T-helper 17 cell (primary cell): Measurements from ENCODE around the gene CXCL5. TPM values are rescaled to one million over a fixed set of nuclear protein-coding genes. Genes with fewer than 3 reads are reported as not detected.

Source experiments
- ATAC-seq: fragments of 150-1000 bp; cut with Tn5 transposase; 2 replicates; pipeline ENCODE4 v1.10.0; 2021; ENCODE audit warnings: mild to moderate bottlenecking, moderate library complexity
- DNase-seq, 3 donors: peaks; one replicate each; pipeline versions ENCODE4 v3.0.0 to v3.0.0-alpha.2; 2020 to 2021
- H3K9me3 ChIP-seq: one replicate; pipeline ENCODE4 v1.7.0; 2013; ENCODE audit warnings: low read length, mild to moderate bottlenecking; ENCODE audit not compliant: control insufficient read depth, poor library complexity, severe bottlenecking
- H3K27ac Mint-ChIP-seq: one replicate; pipeline ENCODE4 v1.8.0; 2022; ENCODE audit warnings: mild to moderate bottlenecking, moderate library complexity, mixed read lengths
- H3K27me3 Mint-ChIP-seq: one replicate; pipeline ENCODE4 v1.8.0; 2022; ENCODE audit warnings: mixed read lengths
- H3K36me3 Mint-ChIP-seq: one replicate; pipeline ENCODE4 v1.8.0; 2022; ENCODE audit warnings: low read depth, mixed read lengths
- H3K4me1 Mint-ChIP-seq: one replicate; pipeline ENCODE4 v1.8.0; 2022; ENCODE audit warnings: mild to moderate bottlenecking, mixed read lengths
- H3K4me3 Mint-ChIP-seq: one replicate; pipeline ENCODE4 v1.8.0; 2022; ENCODE audit warnings: mild to moderate bottlenecking, moderate library complexity, mixed read lengths
- total RNA-seq, 4 donors: library from RNA in 2 of 4; stranded (reverse) in 2 of 4; gene quantifications; one replicate each; pipeline ENCODE4 v1.2.3 and lab custom pipeline; 2022 to 2026

The CXCL5 gene
- total RNA-seq, 2 donors from 2014 or later: 0.25 to 18.5 TPM

- ATAC-seq: no peak
- Mint-ChIP-seq H3K27ac (no peak overlapping the region), H3K4me3 (no peak overlapping the region), H3K27me3 (peaks cover 21% of the 10 kb centered on the region), H3K4me1 (no peaks in the 10 kb centered on the region), H3K36me3 (no peaks in the 10 kb centered on the region)
- DNase-seq: no peak
- no peaks in the 10 kb centered on the region for H3K9me3 ChIP-seq
Measured at GRCh38 chr4:73948291-73948690, 50.2 kb downstream of the CXCL5 start.

GRCh38 chr4:73947239-73947985, 51.1 kb downstream of the CXCL5 start:
- no peak overlapping the region for H3K27ac Mint-ChIP-seq
- H3K4me1 Mint-ChIP-seq: no peaks in the 10 kb centered on the region
- DNase-seq: no peak
- H3K36me3 Mint-ChIP-seq: no peaks in the 10 kb centered on the region
- ATAC-seq: no peak
- H3K9me3 ChIP-seq: no peaks in the 10 kb centered on the region
- H3K4me3 Mint-ChIP-seq: no peak overlapping the region
- H3K27me3 Mint-ChIP-seq: peaks cover 23% of the 10 kb centered on the region

GRCh38 chr4:73945674-73946449, 52.6 kb downstream of the CXCL5 start:
- no peak for DNase-seq
- H3K9me3 ChIP-seq: no peaks in the 10 kb centered on the region
- H3K4me3 Mint-ChIP-seq: no peak overlapping the region
- no peak for ATAC-seq
- peaks cover 23% of the 10 kb centered on the region for H3K27me3 Mint-ChIP-seq
- H3K4me1 Mint-ChIP-seq: no peaks in the 10 kb centered on the region
- no peak overlapping the region for H3K27ac Mint-ChIP-seq
- H3K36me3 Mint-ChIP-seq: no peaks in the 10 kb centered on the region

Other genes starting within 250 kb of the CXCL5 start
- not detected for gene CXCL6, start 162.0 kb downstream of the CXCL5 start, total RNA-seq
- gene PF4V1, start 145.4 kb downstream of the CXCL5 start, total RNA-seq: 10 to 100 TPM in 1 of 2 donors, not detected in 1; 67.9 TPM
- under 1 TPM in 1 of 2 donors, not detected in 1; 0.31 TPM for gene CXCL1, start 129.3 kb downstream of the CXCL5 start, total RNA-seq
- 100 to 1,000 TPM in 1 of 2 donors, 10 to 100 TPM in 1; 13.2 to 265 TPM for gene PF4, start 16.6 kb downstream of the CXCL5 start, total RNA-seq
- gene PPBP, start 10.5 kb downstream of the CXCL5 start, total RNA-seq: 1,000 to 10,000 TPM in 1 of 2 donors, 10 to 100 TPM in 1; 58.0 to 1,001 TPM
- gene CXCL3, start 40.0 kb upstream of the CXCL5 start, total RNA-seq: 1 to 10 TPM; 1.3 to 1.5 TPM
- gene CXCL2, start 100.5 kb upstream of the CXCL5 start, total RNA-seq: 1 to 10 TPM; 2.8 to 8.8 TPM
- 10 to 100 TPM in 1 of 2 donors, 1 to 10 TPM in 1; 6.2 to 14.5 TPM for gene MTHFD2L, start 159.4 kb upstream of the CXCL5 start, total RNA-seq